COLO829 (cell line): ENCODE measurements around the gene UBAP2.

Experiments
- DNase-seq: peaks from one replicate; pipeline ENCODE4 v3.0.0; 2012; ENCODE audit warnings: low spot score

The UBAP2 gene, protein sequence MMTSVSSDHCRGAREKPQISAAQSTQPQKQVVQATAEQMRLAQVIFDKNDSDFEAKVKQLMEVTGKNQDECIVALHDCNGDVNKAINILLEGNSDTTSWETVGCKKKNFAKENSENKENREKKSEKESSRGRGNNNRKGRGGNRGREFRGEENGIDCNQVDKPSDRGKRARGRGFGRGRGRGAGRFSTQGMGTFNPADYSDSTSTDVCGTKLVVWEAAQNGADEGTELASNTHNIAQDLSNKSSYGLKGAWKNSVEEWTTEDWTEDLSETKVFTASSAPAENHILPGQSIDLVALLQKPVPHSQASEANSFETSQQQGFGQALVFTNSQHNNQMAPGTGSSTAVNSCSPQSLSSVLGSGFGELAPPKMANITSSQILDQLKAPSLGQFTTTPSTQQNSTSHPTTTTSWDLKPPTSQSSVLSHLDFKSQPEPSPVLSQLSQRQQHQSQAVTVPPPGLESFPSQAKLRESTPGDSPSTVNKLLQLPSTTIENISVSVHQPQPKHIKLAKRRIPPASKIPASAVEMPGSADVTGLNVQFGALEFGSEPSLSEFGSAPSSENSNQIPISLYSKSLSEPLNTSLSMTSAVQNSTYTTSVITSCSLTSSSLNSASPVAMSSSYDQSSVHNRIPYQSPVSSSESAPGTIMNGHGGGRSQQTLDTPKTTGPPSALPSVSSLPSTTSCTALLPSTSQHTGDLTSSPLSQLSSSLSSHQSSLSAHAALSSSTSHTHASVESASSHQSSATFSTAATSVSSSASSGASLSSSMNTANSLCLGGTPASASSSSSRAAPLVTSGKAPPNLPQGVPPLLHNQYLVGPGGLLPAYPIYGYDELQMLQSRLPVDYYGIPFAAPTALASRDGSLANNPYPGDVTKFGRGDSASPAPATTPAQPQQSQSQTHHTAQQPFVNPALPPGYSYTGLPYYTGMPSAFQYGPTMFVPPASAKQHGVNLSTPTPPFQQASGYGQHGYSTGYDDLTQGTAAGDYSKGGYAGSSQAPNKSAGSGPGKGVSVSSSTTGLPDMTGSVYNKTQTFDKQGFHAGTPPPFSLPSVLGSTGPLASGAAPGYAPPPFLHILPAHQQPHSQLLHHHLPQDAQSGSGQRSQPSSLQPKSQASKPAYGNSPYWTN

DNA sequence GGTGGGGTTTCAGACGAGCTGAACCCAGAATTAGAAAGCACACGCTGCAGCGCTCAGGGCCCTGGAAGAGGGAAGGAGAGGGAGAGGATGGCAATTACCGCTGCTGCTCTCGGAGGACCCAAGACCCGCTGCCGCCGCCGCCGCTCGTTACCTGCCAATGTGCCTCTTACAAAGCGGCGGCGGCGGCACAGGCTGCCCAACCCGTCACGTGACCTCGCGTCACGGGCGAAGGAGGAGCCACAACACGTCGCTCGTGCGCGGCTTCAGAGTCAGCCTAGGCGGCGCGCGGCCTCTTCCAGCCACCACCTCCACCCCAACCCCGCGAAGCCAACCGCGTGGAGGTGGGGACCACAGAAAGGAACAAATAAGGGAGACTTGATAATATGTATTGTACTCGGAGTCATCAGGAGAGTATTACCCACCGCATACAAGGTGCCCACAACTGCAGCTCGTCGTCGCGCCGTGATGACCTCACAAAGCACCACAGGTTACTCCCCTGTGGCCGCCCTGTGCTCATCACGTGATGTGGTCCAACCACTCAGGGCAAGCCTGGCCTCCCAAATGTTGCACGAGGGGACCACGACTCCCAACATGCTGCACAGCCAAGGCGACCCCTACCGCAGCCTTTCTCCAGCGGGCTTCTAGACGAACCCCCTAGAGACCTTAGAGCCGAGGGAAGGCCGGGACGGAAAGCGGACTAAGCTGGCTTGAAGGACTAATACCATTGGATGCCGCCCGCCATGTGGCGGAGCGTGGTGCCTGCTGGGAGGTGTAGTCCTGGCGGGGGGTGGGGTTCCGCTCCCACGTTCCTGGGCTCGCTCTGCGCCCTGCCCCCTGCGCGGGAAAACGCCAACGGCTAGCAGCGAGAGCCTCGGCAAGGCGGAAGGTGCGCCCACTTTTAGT is at the start of gene UBAP2:
UBAP2 (minus strand) TSS at position 161 of the 903 bp plus-strand sequence. CDS start 31,739 bp downstream, outside the sequence.
- DNase-seq = peak; percentile 93

DNA sequence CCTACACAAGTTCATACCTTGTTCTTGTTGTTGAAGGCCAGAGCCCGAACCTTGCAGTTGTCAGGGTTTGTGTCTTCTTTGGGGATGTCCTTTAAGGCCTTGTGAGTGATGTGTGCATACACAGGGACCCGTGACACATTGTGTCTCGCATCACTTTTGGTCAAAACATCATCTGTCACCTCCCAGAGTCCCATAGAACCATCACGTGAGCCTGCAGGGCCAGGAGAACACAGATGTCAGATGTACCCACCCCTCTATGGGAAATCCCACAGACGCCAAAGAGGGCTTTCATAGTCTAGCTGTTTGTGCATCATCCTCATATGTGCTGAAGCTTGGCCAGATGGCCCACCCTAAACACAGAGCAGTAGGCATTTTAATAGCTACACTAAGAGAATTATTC is 49.6 kb upstream of the UBAP2 start:
- DNase-seq = no peak

DNA sequence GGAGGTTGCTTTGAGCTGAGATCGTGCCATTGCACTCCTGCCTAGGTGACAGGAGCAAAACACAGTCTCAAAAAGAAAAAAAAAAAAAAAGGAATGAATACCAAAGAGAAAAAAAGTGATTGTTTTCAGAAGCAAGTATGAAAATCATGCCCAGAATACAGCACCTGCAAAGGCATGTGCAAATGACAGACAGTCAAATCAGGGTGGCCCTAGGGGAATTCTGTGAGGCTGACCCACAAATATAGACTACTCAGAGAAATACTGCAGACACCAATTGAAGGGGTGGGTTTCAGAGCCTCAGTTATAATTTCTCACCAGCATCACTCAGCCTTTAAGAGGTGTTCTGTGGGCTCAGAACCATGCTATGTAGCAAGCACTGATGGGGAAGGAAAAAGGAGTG is 49.2 kb upstream of the UBAP2 start:
- no peak for DNase-seq

DNA sequence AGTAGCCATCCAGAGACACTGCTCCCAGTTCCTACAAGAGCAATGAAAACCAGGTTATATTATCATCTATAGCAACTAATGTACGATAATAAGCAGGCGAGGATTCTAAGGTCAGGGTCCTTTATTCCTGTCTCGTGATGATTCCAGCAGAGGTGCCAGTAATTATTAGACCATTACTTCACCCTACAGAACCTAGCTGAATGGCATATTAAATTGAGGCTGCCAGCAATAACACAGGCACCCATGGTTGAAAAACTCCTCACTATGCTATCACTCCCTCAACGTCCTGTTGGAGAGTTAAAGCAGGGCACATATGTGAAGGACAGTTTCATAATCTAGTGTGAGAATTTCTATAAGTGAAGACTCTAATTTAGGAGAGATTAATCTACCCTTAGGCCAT is 48.1 kb upstream of the UBAP2 start:
- no peak for DNase-seq

DNA sequence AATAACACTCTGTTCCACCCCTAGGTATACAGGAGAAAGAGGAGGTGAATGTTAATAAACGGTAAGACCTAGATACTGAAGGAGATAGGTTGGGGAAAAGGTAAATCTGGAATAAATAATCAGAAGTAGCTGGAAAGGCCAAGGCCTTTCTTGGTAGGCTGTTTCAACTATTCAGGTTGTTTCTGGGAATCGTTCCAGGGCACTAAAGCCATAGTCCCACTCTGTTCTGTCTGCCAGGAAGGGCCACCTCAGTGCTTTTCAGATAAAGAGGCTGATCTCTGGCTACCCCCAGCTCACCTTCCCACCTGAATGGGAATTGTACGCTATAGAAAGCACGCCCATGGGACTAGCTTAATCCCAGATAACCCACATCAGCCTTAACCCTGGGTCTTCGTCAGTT is 44.9 kb upstream of the UBAP2 start:
- no peak for DNase-seq

DNA sequence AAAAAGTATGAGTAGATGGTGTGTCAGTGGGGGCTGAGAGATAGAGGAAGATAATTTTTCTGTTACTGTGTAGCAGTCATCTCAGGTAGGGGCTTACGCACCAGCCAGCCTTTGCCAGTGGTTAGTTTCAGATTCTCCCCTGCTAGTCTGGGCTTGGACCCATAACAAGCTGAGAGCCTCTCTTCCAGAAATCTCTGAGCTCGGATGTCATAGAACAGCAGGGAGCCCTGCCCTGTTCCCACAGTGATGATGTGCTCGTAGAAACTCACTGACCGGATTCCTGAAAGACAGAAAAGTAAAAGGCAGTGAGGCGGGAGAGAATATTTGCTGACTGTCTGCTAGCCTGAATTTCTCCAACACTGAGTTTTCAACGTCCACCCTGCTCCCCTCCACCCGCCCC is 40.6 kb upstream of the UBAP2 start:
- no peak for DNase-seq

DNA sequence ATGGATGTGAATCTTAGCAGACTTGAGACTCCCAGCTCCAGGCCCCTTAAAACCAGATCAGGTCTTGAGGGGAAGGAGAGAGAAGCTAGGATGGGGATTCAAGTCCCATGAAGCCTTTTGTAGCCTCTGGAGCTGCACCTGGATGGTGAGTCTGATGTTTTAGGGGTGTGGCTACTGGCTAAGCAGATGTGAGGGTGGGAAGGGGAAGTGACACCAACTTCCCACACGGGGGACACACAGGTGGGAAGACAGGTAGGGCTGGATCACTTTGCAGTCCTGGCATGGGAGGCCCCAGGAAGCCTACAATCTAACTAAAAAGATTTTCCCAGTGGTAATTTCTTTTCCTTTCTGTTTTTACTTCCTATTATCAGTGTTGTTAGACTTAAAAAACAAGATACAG is 38.7 kb upstream of the UBAP2 start:
- no peak for DNase-seq

DNA sequence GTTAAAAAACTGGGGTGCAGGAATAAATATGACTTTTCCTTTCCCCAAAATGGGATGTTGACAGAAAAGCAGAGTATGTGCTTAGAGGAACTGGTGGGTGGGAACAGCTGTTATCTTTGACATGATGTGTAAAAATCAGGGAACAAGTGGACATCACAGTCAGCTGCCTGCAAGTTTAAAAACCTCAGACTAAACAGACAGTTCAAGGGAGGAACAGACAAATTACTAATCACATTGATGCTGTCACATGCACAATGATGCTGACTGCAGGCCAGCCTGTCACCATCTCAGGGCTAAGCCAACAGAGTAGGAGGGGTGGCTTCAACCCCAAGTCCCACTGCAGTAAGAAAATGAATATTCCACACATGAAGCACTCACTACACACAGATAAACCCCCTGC is 38.2 kb upstream of the UBAP2 start:
- DNase-seq = no peak

DNA sequence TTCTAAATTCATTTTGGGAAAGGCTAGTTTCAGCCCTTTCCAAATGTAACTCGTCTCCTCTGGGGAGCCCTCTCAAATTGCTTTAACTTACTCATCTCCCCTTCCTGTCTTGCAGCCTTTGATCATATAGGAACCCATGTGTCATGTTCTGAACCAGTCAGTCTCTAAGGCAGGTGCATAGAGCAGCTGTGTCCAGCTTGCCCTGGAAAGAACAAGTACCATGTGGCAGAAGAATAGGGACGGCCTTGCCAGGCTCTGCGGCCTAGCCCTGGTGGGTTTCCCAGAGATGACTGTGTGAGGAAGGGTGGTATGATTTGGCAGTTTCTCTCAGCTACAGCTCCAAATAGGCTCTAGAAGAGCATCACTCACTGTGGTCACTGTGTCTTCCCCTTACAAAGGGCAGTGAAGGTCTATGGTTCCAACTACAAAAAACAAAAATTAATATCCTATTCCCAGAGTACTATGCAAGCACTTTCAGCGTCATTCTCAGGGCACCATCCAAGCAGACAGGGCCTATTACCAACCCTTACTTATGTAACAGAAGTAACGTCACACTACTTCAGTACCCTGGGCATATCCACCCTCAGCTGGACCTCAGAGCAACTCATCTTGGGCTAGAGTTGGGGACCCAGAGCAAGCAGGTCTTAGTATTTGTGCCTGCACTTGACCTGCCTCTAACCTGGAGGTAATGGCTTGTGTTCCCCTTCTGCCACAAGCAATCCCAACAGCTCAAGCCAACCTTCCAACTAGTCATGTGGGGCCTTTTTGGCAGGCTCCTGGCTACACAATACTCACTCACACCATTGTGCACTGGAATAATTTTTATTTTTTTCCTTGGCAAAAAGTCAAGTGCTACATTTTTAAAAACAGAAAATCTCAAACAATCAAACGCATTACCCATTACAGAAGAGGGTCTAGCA is 37.2 kb upstream of the UBAP2 start:
- DNase-seq = no peak

DNA sequence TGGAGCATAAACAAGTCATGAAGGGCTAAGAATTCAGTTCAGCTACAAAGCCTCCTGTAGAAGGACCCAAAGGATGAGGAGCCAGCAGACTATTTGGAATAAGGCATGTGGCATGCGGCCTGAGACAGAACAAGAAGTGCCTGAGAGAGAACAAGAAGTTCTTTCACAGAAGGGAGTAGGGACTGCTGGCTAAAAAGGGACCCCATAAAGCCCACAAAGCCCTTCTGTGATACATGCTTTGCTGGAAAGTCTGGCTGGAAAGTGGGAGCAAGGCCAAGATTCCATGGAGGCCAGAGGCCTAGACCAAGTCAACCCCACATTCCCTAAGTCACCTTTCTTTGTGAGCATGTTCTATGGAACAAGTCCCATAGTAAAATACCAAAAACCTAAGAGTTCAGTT is 35.9 kb upstream of the UBAP2 start:
- peak; percentile 96 for DNase-seq

DNA sequence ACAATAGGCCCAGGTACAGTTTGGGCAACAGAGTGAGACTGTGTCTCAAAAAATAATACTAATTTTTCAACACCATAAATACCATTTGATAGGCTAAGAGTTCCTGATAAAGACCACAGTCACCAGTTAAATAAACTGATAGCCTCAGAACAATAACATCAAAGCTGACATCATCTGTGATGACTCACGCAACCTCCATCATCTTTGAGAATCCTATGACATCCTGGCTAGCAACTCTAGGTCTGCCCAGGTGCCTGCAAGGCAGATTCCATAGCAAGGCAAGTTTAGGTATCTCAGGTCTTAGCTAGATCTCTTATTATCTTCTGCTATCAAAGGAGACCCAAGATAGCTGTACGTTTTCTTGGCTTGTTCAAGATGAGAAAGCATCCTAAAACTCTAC is 30.5 kb upstream of the UBAP2 start:
- DNase-seq = no peak

DNA sequence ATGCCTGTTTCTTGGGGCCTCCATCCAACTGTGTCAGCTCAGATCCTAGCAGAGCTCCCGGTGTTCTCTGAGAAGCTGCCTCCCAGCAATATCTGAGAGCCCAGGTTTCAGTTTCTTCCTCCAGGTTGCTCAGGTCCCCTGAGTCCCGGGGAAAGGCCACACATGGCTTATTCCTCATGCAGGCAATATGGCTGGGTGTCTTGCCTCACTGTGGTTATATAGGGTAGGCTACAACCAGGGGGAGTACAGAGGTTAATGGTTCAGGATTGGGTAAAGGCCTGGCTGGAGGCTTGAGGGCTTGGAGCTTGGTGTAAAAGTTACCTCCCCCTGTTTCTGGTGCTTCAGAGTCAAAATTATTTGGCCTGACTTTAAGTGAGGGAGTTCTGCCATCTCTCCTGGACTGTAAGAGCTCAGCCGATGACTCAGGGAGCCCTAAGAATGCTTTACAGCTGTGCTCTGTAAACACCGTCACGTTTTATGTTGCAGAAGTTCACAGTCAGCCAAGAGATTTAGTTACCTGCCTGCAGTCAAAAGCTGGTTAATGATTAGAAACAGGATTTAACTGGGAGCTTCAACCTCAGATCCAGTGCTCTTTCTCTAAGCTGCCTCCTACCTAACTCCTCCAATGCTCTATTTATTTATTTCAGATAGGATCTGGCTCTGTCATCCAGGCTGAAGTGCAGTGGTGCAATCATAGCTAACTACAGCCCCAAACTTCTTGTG is 24.3 kb upstream of the UBAP2 start:
- no peak for DNase-seq

DNA sequence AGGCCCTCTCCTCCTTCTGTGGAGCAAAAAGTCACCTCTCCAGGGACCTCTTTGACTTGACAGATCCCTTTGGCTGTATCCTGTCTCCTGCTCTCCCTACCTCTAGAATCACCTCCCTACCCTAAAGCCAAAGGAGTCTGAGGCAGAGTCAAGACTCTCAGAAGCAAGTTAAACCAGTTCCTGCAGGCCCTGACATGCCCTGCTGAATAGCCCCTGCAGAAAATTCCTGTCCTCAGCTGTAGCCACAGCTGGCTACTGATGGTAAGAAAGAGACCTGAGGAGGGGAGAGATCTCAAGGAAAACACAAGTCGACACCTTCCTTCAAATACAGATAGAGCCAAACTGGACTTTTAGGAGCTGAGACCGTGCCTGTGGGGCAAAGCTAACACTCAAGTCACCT is 23.7 kb upstream of the UBAP2 start:
- no peak for DNase-seq

DNA sequence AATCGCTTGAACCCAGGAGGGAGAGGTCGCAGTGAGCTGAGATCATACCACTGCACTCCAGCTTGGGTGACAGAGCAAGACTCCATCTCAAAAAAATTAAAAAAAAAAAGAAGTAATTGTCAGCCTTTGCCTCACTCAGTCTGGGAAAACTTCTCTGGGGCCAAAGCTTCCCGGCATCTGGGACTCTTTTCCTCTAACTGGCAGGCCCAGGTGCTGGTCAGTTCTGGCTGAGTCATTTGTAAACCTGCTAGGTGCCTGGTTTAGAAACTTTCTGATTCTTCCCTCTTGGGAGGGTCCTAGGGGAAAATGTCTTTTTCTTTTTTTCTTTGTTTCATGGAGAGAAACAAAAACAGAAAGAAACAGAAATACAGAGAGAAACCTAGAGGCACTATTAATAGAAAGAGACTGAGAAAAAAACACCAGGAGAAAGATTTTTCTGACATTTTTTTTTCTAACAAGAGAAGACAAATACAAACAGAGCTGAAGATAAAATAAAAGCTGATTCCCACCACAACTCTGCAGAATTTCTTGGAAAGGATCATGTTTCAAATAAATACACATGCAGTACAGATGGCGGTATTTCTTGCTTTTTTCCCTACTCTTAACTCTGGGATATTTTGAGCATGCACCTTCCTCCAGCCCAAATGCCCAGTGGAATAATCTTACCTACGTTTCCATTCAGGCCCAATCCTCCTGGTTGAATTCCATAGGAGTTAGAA is 22.1 kb upstream of the UBAP2 start:
- no peak for DNase-seq

DNA sequence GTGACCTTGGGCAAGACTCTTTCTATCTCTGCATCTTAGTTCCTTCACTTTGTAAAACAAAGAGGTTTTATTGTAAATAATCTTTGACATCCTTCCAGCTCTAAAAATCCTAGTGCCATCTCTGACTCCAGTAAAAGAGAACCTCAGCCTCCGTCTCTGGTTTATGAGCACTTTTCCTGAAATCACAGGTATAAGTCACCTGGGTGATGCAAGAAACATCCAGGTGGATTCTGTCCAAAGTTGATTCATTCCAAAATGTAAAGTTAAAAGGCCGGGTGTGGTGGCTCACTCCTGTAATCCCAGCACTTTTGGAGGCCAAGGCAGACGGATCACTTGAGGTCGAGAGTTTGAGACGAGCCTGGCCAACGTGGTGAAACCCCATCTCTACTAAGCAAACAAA is 21.1 kb upstream of the UBAP2 start:
- DNase-seq = no peak

DNA sequence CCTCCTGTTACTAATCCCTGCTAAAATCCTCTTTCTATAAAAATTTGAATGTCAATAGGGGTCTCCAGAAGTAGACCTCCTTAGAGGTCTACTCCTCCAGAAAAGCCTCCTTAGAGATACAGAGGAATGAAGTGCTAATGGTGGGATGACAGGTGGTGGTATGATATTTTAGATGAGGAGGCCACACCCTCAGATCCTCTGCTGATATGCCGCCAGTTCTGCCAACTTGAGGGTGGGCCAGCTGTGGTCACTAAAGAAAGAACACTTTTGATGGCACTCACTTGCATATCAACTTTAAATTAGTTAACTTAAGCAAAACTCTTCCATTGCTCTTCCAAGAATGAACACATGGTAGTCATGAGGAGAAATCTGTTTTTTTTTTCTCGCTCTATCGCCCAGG is 16.9 kb upstream of the UBAP2 start:
- no peak for DNase-seq

DNA sequence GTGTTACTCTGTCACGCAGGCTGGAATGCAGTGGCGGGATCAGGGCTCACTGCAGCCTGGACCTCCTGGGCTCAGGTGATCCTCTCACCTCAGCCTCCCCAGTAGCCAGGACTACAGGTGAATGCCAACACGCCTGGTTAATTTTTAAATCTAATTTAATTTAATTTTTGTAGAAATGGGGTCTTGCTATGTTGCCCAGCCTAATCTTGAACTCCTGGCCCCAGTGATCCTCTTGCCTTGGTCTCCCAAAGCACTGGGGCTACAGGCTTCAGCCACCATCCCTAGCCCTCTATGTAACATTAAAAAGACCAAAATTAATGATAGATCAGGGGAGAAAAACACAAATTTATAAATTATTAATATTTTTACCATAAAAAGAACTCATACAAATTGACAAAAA is 11.3 kb upstream of the UBAP2 start:
- no peak for DNase-seq

DNA sequence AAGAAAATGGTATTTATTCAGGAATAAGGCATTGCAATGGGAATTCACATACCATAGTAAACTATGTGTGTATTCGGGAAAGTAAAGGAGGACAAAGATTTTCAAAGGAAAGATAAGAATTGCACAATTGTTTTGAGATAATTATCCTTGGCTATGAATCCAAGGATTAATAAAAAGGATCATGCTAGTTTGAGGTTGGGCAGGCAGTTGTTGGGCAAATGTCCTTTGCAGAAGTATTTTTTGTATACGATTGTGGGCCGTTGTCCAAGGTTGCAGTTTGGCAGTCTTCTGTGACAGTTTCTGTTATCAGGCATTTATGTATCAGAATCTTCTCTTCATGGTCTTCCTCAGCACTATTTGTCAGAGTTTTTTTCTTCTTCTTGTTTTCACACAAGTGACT is 10.6 kb upstream of the UBAP2 start:
- no peak for DNase-seq

DNA sequence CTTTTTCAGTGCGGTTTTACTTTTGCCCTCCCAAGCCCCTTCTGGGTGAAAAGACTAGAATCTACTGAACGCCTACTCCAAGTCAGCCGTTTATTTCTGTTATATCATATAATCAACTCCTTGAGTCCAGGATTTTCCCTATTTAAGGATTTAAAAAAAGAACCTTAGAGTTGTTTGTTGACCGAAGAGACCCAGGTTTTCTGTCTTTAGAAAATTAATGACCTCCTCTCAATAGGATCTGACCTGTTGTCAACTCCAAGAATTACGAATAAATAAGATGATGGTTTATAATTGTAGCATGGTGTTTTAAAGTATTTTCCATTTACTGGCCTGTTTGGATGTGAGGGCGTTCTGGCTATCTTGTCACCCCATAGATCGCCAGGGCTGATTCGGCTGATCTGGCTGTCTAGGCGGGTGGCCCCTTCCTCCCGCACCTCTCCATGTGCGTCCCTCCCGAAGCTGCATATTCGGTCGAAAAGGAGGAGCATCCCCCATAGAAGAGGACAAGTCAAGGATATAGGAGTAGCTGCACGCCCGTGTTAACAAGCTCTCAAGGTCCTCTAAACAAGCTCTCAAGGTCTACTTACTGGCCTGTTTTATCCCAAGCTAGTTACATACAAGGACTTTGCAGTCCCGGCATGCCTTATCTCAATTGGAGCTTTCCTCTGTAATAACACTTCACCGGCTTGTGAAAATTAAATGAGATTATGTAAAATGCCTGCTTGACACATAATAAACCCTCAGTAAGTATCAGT is 1.1 kb upstream of the UBAP2 start:
- no peak for DNase-seq
